DMS 273 treated with DMSO at 0.1 percent for 48 hours (cell line): ENCODE data around the gene ADAMTS6.

Source experiments
- DNase-seq: peaks from one replicate; lab custom pipeline; 2025; lab: John Stamatoyannopoulos, UW

Gene ADAMTS6

GRCh38 chr5:65103756-65104440 lies 377.8 kb downstream of the ADAMTS6 start:
- no peak for DNase-seq

- DNase-seq: peak; percentile 4
Measured at GRCh38 chr5:65102976-65103711, 378.6 kb downstream of the ADAMTS6 start.

GRCh38 chr5:65102371-65102975 lies 379.2 kb downstream of the ADAMTS6 start:
- no peak for DNase-seq

- DNase-seq: no peak
Measured at GRCh38 chr5:65101632-65102100, 380.1 kb downstream of the ADAMTS6 start.

GRCh38 chr5:65100911-65101631 lies 380.6 kb downstream of the ADAMTS6 start:
- DNase-seq: peak; percentile 43
